Gastrocnemius medialis (tissue), 4 donors: Measurements from ENCODE around the gene JAG2.

Experiments
- POLR2A ChIP-seq, 2 donors: fragments of 450-650 bp; IDR thresholded peaks; one replicate each; pipeline ENCODE4 v1.6.1; 2017; ENCODE audit warnings: antibody characterized with exemption in 2 of 2, mild to moderate bottlenecking in 2 of 2, moderate library complexity in 2 of 2
- TF ChIP-seq, protein P1 (sequence below), 5 experiments: fragments of 450-650 bp in 3 of 5; fragments of 200-600 bp in 2 of 5; sonication (generic) in 2 of 5; IDR thresholded peaks in 4 of 5; conservative IDR thresholded peaks in 1 of 5; 1 replicate in 4 of 5; 2 replicates in 1 of 5; pipeline ENCODE4 v1.5.1; 2016 to 2019; ENCODE audit warnings: antibody characterized with exemption in 5 of 5, mild to moderate bottlenecking in 3 of 5, moderate library complexity in 3 of 5

DNA sequence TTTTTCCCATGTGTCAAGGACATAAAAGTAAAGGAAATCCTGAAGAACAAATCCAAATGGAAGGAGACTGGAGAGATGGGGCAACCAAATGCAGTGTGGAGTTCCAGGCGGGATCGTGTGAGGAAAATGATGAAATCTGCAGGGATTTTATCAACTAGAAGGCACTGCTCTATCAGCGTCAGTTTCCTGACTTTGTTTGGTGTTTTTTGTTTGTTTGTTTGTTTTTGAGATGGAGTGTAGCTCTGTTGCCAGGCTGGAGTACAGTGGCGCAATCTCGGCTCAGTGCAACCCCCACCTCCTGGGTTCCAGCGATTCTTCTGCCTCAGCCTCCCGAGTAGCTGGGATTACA, 60.1 kb downstream of the JAG2 start:
- TF ChIP-seq, protein P1, sequence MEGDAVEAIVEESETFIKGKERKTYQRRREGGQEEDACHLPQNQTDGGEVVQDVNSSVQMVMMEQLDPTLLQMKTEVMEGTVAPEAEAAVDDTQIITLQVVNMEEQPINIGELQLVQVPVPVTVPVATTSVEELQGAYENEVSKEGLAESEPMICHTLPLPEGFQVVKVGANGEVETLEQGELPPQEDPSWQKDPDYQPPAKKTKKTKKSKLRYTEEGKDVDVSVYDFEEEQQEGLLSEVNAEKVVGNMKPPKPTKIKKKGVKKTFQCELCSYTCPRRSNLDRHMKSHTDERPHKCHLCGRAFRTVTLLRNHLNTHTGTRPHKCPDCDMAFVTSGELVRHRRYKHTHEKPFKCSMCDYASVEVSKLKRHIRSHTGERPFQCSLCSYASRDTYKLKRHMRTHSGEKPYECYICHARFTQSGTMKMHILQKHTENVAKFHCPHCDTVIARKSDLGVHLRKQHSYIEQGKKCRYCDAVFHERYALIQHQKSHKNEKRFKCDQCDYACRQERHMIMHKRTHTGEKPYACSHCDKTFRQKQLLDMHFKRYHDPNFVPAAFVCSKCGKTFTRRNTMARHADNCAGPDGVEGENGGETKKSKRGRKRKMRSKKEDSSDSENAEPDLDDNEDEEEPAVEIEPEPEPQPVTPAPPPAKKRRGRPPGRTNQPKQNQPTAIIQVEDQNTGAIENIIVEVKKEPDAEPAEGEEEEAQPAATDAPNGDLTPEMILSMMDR (IDR thresholded peaks at IDR 0.05 in 4 of 5, conservative IDR thresholded peaks at IDR 0.05 in 1 of 5): no peak
- no peak for TF ChIP-seq POLR2A (IDR thresholded peaks at IDR 0.05)
